Measurements from ENCODE around the gene CYTH1. TPM values are rescaled to one million over a fixed set of nuclear protein-coding genes. Genes with fewer than 3 reads are reported as not detected.

The CYTH1 gene
- total RNA-seq, 2 donors from 2014 or later: 54.6 to 68.9 TPM

GRCh38 chr17:78723001-78723796 lies 58.9 kb downstream of the CYTH1 start:
- H3K36me3 ChIP-seq: no peaks in the 10 kb centered on the region
- peak overlapping the region in 1 of 2 donors; percentile 59 for H3K9ac ChIP-seq (ENCODE audit: low read depth in 2 of 2, low read length in 2 of 2)
- no peak overlapping the region for H3K4me3 ChIP-seq
- no peak for TF ChIP-seq CTCF (IDR thresholded peaks at IDR 0.05)
- H3K27ac ChIP-seq: peak overlapping the region; percentile 25
- DNase-seq: no peak
- H3K27me3 ChIP-seq: no peaks in the 10 kb centered on the region
- intact Hi-C loops (cut with DNase I): no loop called here
- H3K9me3 ChIP-seq: no peaks in the 10 kb centered on the region
- H3K4me1 ChIP-seq: peaks cover 39% of the 10 kb centered on the region

GRCh38 chr17:78722246-78722761 lies 59.8 kb downstream of the CYTH1 start:
- Histone ChIP-seq H3K4me3 (no peak overlapping the region), H3K9me3 (no peaks in the 10 kb centered on the region), H3K36me3 (no peaks in the 10 kb centered on the region), H3K27ac (peak overlapping the region; percentile 25), H3K4me1 (peaks cover 45% of the 10 kb centered on the region), H3K9ac (ENCODE audit: low read depth in 2 of 2, low read length in 2 of 2) (no peak overlapping the region), H3K27me3 (no peaks in the 10 kb centered on the region)
- intact Hi-C loops (cut with DNase I): no loop called here
- TF ChIP-seq CTCF (IDR thresholded peaks at IDR 0.05): no peak
- DNase-seq: no peak

- Histone ChIP-seq H3K4me3 (no peak overlapping the region), H3K27ac (no peak overlapping the region), H3K4me1 (peaks cover 54% of the 10 kb centered on the region), H3K36me3 (no peaks in the 10 kb centered on the region), H3K9ac (ENCODE audit: low read depth in 2 of 2, low read length in 2 of 2) (no peak overlapping the region), H3K27me3 (no peaks in the 10 kb centered on the region), H3K9me3 (no peaks in the 10 kb centered on the region)
- intact Hi-C loops (cut with DNase I): no loop called here
- DNase-seq: no peak
- no peak for TF ChIP-seq CTCF (IDR thresholded peaks at IDR 0.05)
Observed at GRCh38 chr17:78719630-78720298, 62.3 kb downstream of the CYTH1 start.

GRCh38 chr17:78718575-78719208 lies 63.4 kb downstream of the CYTH1 start:
- H3K9ac ChIP-seq (ENCODE audit: low read depth in 2 of 2, low read length in 2 of 2): no peak overlapping the region
- no peak for TF ChIP-seq CTCF (IDR thresholded peaks at IDR 0.05)
- H3K4me1 ChIP-seq: peaks cover 52% of the 10 kb centered on the region
- H3K27me3 ChIP-seq: no peaks in the 10 kb centered on the region
- H3K36me3 ChIP-seq: no peaks in the 10 kb centered on the region
- H3K27ac ChIP-seq: peak overlapping the region; percentile 29
- no peaks in the 10 kb centered on the region for H3K9me3 ChIP-seq
- DNase-seq: no peak
- intact Hi-C loops (cut with DNase I): no loop called here
- H3K4me3 ChIP-seq: no peak overlapping the region

GRCh38 chr17:78717431-78717980 lies 64.6 kb downstream of the CYTH1 start:
- H3K4me3 ChIP-seq: peak overlapping the region; percentile 23
- H3K4me1 ChIP-seq: peaks cover 46% of the 10 kb centered on the region
- no peaks in the 10 kb centered on the region for H3K9me3 ChIP-seq
- no peak for DNase-seq
- H3K9ac ChIP-seq (ENCODE audit: low read depth in 2 of 2, low read length in 2 of 2): peak overlapping the region; percentile 56 to 66
- intact Hi-C loops (cut with DNase I): no loop called here
- no peaks in the 10 kb centered on the region for H3K27me3 ChIP-seq
- no peak for TF ChIP-seq CTCF (IDR thresholded peaks at IDR 0.05)
- peak overlapping the region; percentile 53 for H3K27ac ChIP-seq
- no peaks in the 10 kb centered on the region for H3K36me3 ChIP-seq

All from colonic mucosa (tissue), 4 donors.